Embryonic facial prominence (tissue), 1 donor: ENCODE measurements around the gene FMO5.

ENCODE experiments used
- DNase-seq: peaks from one replicate; pipeline ENCODE4 v3.0.0-alpha.2; 2016; ENCODE audit errors: extremely low spot score

FMO5 gene

DNA sequence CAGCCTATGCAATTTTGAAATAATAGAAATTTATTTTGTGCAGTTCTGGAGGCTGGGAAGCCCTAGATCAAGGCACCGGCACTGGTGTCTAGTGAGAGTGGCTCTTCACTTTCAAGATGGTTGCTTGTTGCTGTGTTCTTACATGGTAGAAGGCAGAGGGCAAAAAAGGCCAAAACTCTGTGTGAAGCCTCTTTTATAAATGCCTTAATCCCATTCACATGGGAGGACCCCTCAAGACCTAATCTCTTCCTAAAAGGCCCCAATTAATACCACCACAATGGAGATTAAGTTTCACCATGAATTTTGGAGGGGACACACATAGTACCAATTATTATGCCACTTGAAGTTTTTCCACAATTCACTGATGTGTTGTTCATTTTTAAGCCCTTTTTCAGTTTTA, 73.9 kb downstream of the FMO5 start:
- no peak for DNase-seq

DNA sequence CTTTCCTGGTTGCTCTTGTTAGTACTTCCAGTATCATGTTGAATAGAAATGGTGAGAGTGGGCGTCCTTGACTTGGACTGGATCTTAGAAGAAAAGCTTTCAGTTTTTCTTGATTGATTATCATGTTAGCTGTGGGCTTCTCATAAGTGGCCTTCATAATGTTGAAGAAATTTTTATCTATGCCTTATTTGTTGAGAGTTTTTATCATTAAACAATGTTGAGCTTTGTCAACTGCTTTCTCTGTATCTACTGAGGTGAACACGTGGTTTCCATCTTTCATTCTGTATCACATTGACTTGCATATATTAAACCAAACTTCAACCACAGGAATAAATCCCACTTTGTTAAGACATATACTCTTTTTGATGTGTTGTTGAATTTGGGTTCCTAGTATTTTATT, 82.3 kb downstream of the FMO5 start:
- DNase-seq, result no peak
